Lower leg skin (tissue), 3 donors: ENCODE data around the gene ZDHHC22.

Source experiments
- POLR2A ChIP-seq, 2 donors: fragments of 450-650 bp; IDR thresholded peaks; one replicate each; pipeline ENCODE4 v1.6.1; 2016 to 2017; ENCODE audit warnings: antibody characterized with exemption in 2 of 2, mild to moderate bottlenecking in 1 of 2, moderate library complexity in 1 of 2
- TF ChIP-seq, protein P1 (sequence below), 3 donors: fragments of 450-650 bp; IDR thresholded peaks; one replicate each; pipeline ENCODE4 v1.5.1; 2016; ENCODE audit warnings: antibody characterized with exemption in 3 of 3, mild to moderate bottlenecking in 3 of 3, moderate library complexity in 2 of 3

DNA sequence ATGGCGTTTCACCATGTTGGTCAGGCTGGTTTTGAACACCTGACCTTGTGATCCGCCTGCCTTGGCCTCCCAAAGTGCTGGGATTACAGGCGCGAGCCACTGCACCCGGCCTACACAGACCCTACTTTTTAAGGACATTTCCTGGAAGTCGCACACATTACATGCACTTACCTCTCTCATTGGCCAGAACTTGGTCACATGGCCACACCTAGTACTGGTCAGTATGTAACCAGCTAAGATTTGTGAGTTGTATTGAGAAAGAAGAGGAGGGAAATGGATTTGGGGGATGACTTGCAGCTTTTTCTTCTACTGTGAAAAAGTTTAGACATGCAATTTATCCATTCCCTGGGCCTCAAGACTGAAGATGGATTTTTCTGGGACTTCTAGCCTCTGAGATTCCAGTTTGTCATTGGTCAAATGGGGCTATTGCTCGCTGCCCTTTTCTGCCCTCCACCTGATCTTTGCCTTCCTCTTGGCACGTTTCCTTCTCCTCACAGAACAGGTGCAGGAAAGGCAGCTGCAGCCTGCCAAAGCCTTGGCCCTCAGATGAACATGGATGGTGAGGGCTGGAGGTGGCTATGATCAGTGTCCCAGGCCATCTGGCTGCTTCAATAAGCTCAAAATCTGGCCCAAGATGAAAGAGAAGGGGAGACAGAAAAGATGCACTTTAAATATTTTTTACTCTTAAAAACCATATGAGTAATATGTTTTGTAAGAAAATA is 7.1 kb upstream of the ZDHHC22 start:
- TF ChIP-seq, protein P1, sequence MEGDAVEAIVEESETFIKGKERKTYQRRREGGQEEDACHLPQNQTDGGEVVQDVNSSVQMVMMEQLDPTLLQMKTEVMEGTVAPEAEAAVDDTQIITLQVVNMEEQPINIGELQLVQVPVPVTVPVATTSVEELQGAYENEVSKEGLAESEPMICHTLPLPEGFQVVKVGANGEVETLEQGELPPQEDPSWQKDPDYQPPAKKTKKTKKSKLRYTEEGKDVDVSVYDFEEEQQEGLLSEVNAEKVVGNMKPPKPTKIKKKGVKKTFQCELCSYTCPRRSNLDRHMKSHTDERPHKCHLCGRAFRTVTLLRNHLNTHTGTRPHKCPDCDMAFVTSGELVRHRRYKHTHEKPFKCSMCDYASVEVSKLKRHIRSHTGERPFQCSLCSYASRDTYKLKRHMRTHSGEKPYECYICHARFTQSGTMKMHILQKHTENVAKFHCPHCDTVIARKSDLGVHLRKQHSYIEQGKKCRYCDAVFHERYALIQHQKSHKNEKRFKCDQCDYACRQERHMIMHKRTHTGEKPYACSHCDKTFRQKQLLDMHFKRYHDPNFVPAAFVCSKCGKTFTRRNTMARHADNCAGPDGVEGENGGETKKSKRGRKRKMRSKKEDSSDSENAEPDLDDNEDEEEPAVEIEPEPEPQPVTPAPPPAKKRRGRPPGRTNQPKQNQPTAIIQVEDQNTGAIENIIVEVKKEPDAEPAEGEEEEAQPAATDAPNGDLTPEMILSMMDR (IDR thresholded peaks at IDR 0.05), result no peak
- no peak for TF ChIP-seq POLR2A (IDR thresholded peaks at IDR 0.05)
